Stimulated activated CD8-positive, alpha-beta memory T cell treated with anti-CD3 and anti-CD28 coated beads, Interleukin-7, amount 100 ng/mL, for 4 hours (primary cell): ENCODE results near the gene DIDO1.

Experiments
- DNase-seq, 2 donors: peaks; one replicate each; pipeline ENCODE4 v3.0.0-alpha.2; 2020; ENCODE audit warnings: low read depth in 2 of 2

The DIDO1 gene

GRCh38 chr20:62895539-62895938 is 30.8 kb downstream of the DIDO1 start:
- no peak for DNase-seq

GRCh38 chr20:62894261-62894660 is 32.0 kb downstream of the DIDO1 start:
- DNase-seq, result no peak

GRCh38 chr20:62893700-62894099 is 32.6 kb downstream of the DIDO1 start:
- no peak for DNase-seq

- DNase-seq, result no peak
Measured at GRCh38 chr20:62892348-62893304, 33.7 kb downstream of the DIDO1 start.

GRCh38 chr20:62891111-62891510 is 35.2 kb downstream of the DIDO1 start:
- no peak for DNase-seq

- no peak for DNase-seq
Measured at GRCh38 chr20:62890444-62890843, 35.9 kb downstream of the DIDO1 start.

- no peak for DNase-seq
Measured at GRCh38 chr20:62889871-62890270, 36.4 kb downstream of the DIDO1 start.

GRCh38 chr20:62889411-62889810 is 36.9 kb downstream of the DIDO1 start:
- no peak for DNase-seq

GRCh38 chr20:62888910-62889309 is 37.4 kb downstream of the DIDO1 start:
- DNase-seq, result no peak

GRCh38 chr20:62888406-62888805 is 37.9 kb downstream of the DIDO1 start:
- DNase-seq, result no peak

- DNase-seq, result no peak
Measured at GRCh38 chr20:62887860-62888239, 38.5 kb downstream of the DIDO1 start.

- DNase-seq, result peak in 1 of 2 donors; percentile 10
Measured at GRCh38 chr20:62887152-62887859, 39.0 kb downstream of the DIDO1 start.

- no peak for DNase-seq
Measured at GRCh38 chr20:62886709-62887058, 39.6 kb downstream of the DIDO1 start.

- DNase-seq, result no peak
Measured at GRCh38 chr20:62885896-62886708, 40.2 kb downstream of the DIDO1 start.

GRCh38 chr20:62885046-62885895 is 41.0 kb downstream of the DIDO1 start:
- no peak for DNase-seq

- no peak for DNase-seq
Measured at GRCh38 chr20:62884556-62884955, 41.7 kb downstream of the DIDO1 start.

GRCh38 chr20:62882426-62882825 is 43.9 kb downstream of the DIDO1 start:
- DNase-seq, result no peak

- no peak for DNase-seq
Measured at GRCh38 chr20:62881662-62882395, 44.5 kb downstream of the DIDO1 start.

GRCh38 chr20:62880935-62881661 is 45.2 kb downstream of the DIDO1 start:
- no peak for DNase-seq
